Measurements from ENCODE around the gene POC1A. TPM values are rescaled to one million over a fixed set of nuclear protein-coding genes. Genes with fewer than 3 reads are reported as not detected.

Gene POC1A
- total and polyA plus RNA-seq, 10 of the 15 experiments (the other 5 are each of a cell fraction or from before 2014, with no cell fraction given): 8.5 to 49.8 (median 23.5) TPM

GRCh38 chr3:52056968-52057811 is 97.0 kb downstream of the POC1A start (continued):
- TF ChIP-seq, protein P1, sequence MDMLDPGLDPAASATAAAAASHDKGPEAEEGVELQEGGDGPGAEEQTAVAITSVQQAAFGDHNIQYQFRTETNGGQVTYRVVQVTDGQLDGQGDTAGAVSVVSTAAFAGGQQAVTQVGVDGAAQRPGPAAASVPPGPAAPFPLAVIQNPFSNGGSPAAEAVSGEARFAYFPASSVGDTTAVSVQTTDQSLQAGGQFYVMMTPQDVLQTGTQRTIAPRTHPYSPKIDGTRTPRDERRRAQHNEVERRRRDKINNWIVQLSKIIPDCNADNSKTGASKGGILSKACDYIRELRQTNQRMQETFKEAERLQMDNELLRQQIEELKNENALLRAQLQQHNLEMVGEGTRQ (IDR thresholded peaks at IDR 0.05; ENCODE audit: borderline replicate concordance, low read depth, low read length): peak; percentile 94

DNA sequence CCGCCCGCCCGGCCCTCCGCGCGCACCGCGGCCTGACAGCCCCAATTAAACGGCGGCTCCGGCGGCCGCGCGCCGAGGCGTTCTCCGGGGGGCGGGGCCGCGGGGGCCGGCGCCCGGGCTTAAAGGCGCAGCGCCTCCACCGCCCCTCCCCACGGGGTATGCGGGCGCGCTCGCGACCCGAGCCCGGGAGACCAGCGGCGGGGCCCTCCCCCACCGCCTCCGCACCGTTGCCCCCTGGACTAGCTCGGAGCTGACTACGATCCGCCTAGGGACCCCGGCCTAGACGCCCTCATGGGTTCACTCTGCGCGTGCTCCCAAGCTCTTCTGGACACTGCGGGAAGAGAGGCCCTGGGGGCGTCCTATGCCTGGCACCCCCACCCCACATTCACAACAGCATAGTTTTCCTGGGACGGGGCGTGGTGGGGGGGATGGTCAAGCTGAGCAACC is 97.7 kb downstream of the POC1A start, which contains the start of gene DUSP7:
Gene DUSP7 (minus strand): TSS at position 51 of the 447 bp plus-strand sequence. CDS start 205 bp downstream, outside the sequence.
- FAIRE-seq: no peak
- SMC1A ChIA-PET (ENCODE audit: uncharacterized antibody, unreplicated experiment): interaction anchor here (0.9 to 9.7 kb wide), 8 partner anchors 15 to 145 kb away, joined by 3 to 179 read pairs (median 7); partner anchors contain the start of gene POC1A
- Histone ChIP-seq H3K27me3 (replicated peaks in 1 of 2; ENCODE audit: control insufficient read depth in 2 of 2, insufficient read depth in 2 of 2, low read length in 1 of 2) (no peaks in the 10 kb centered on the region), H2AFZ (ENCODE audit: control insufficient read depth, low read depth, low read length) (peak within 1 kb of the TSS; percentile 97), H3K9me3 (replicated peaks; ENCODE audit: control insufficient read depth, insufficient read depth, low read length) (no peaks in the 10 kb centered on the region), H3K27ac (ENCODE audit: control insufficient read depth, insufficient read depth) (peak within 1 kb of the TSS; percentile 83), H3K79me2 (ENCODE audit: control insufficient read depth, insufficient read depth, low read length) (peaks cover 41% of the 10 kb centered on the region), H4K20me1 (ENCODE audit: control insufficient read depth, insufficient read depth) (no peaks in the 10 kb centered on the region), H3K4me3 (peak within 1 kb of the TSS; percentile 100), H3K9ac (ENCODE audit: control insufficient read depth, insufficient read depth, low read length) (peak within 1 kb of the TSS; percentile 93), H3K4me1 (ENCODE audit: control insufficient read depth, insufficient read depth, low read length) (peaks cover 29% of the 10 kb centered on the region), H3K4me2 (ENCODE audit: control insufficient read depth, insufficient read depth) (peak within 1 kb of the TSS; percentile 100), H3K36me3 (ENCODE audit: control insufficient read depth in 2 of 2, insufficient read depth in 2 of 2, low read length in 1 of 2) (peaks cover 0 to 2% of the 10 kb centered on the region in 2 experiments; a peak in 2 of 4 replicates)
- in situ Hi-C loops (cut with MboI) (no loop called here), intact Hi-C loops (cut with micrococcal nuclease; ENCODE audit: unreplicated experiment) (loop anchor here (5.0 kb wide), 1 partner anchor 51 kb away; no protein-coding TSS in a partner anchor)
- 2% methylated on average over 44 of the region's 51 CpGs for WGBS (ENCODE audit: insufficient coverage, insufficient replicate concordance, low lambda C conversion rate, missing lambda C conversion rate)
- ATAC-seq: peak; percentile 47
- RAD21 ChIA-PET (ENCODE audit: unreplicated experiment): interaction anchor here (0.9 to 5.7 kb wide), 19 partner anchors 20 to 169 kb away, joined by 3 to 75 read pairs (median 4); partner anchors contain the start of genes PARP3, POC1A, RPL29 and RRP9
- no TSS peak for BruUV-seq (replicated peaks)
- POLR2A ChIA-PET: interaction anchor here (0.5 to 1.8 kb wide), 27 partner anchors 11 to 223 kb away, joined by 3 to 8 read pairs (median 4); partner anchors contain the start of genes ABHD14B, ACY1 and POC1A
- DNase-seq (ENCODE audit: low read depth, low spot score): no peak
- CTCF ChIA-PET: interaction anchor here (0.6 to 9.7 kb wide), 22 partner anchors 9 to 180 kb away, joined by 3 to 334 read pairs (median 5); partner anchors contain the start of genes POC1A, RPL29 and RRP9
- TF ChIP-seq, protein P2, sequence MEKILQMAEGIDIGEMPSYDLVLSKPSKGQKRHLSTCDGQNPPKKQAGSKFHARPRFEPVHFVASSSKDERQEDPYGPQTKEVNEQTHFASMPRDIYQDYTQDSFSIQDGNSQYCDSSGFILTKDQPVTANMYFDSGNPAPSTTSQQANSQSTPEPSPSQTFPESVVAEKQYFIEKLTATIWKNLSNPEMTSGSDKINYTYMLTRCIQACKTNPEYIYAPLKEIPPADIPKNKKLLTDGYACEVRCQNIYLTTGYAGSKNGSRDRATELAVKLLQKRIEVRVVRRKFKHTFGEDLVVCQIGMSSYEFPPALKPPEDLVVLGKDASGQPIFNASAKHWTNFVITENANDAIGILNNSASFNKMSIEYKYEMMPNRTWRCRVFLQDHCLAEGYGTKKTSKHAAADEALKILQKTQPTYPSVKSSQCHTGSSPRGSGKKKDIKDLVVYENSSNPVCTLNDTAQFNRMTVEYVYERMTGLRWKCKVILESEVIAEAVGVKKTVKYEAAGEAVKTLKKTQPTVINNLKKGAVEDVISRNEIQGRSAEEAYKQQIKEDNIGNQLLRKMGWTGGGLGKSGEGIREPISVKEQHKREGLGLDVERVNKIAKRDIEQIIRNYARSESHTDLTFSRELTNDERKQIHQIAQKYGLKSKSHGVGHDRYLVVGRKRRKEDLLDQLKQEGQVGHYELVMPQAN (conservative IDR thresholded peaks at IDR 0.05): 0 out of 2 replicates have a peak, but pooled peaks have one; percentile 45
- TF ChIP-seq CHD1 (IDR thresholded peaks at IDR 0.05; ENCODE audit: low read depth, low read length): no peak
- no peak for TF ChIP-seq ATF3 (IDR thresholded peaks at IDR 0.05; ENCODE audit: borderline replicate concordance, extremely low read depth, low read depth, low read length)
- 0 out of 2 replicates have a peak, but pooled peaks have one; percentile 21 for TF ChIP-seq POLR2A (IDR thresholded peaks at IDR 0.05; ENCODE audit: low read depth, low read length)
- TF ChIP-seq IKZF2 (IDR thresholded peaks at IDR 0.05): peak in 1 of 2 experiments; percentile 45; a peak in 2 of 4 replicates
- TF ChIP-seq SKIL (IDR thresholded peaks at IDR 0.05; ENCODE audit: low read depth, poor library complexity, severe bottlenecking): no peak
- TF ChIP-seq SIX5 (IDR thresholded peaks at IDR 0.05; ENCODE audit: low read depth, low read length, severe bottlenecking): no peak
- 0 out of 2 replicates have a peak, but pooled peaks have one; percentile 29 for TF ChIP-seq SMARCA5 (IDR thresholded peaks at IDR 0.05)
- TF ChIP-seq POLR2AphosphoS2 (IDR thresholded peaks at IDR 0.05; ENCODE audit: low read depth, low read length): no peak
- TF ChIP-seq SIN3A (IDR thresholded peaks at IDR 0.05; ENCODE audit: low read depth, low read length): peak; percentile 67

Measured in GM12878 (cell line).